Measurements from ENCODE around the gene ACSM5. TPM values are rescaled to one million over a fixed set of nuclear protein-coding genes. Genes with fewer than 3 reads are reported as not detected.

The ACSM5 gene, protein sequence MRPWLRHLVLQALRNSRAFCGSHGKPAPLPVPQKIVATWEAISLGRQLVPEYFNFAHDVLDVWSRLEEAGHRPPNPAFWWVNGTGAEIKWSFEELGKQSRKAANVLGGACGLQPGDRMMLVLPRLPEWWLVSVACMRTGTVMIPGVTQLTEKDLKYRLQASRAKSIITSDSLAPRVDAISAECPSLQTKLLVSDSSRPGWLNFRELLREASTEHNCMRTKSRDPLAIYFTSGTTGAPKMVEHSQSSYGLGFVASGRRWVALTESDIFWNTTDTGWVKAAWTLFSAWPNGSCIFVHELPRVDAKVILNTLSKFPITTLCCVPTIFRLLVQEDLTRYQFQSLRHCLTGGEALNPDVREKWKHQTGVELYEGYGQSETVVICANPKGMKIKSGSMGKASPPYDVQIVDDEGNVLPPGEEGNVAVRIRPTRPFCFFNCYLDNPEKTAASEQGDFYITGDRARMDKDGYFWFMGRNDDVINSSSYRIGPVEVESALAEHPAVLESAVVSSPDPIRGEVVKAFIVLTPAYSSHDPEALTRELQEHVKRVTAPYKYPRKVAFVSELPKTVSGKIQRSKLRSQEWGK
- 0.79 TPM for total RNA-seq

DNA sequence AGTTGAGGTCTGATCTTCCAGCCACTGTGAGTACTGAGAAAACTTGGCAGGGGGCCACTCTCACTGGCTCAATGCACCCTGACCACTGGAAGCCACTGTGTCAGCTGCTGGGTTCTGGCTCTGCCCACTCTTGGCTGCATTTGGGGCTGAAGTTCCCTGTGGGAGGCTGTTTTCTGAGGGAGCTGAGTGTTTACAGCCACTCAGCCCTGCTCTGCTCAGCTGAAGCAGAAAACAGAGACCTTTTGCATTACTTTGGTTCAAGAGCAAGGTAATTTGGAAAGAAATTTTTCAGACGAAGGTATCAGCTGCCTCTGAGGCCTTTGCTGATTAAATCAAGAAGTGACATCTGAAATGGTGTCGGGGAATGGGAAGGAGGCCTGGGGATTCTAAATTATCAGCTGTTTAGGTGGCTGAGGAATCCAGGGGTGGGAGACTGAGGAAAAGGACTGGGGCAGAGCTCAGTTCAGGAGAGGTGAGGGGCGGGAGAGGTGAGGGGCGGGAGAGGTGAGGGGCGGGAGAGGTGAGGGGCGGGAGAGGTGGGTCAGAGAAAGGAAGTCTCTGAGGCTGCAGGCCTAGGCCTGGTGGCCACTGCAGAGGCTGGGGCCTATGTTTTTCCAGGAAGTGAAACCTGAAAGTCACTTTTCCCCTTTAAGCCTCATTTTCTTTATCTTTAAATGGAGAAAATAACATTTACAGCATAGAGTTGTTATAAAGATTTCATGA is at the start of gene ACSM5:
Gene ACSM5, plus strand, starts transcription at position 137 of the 723 bp plus-strand sequence. CDS start 1,951 bp downstream, outside the sequence.
- DNase-seq: no peak

DNA sequence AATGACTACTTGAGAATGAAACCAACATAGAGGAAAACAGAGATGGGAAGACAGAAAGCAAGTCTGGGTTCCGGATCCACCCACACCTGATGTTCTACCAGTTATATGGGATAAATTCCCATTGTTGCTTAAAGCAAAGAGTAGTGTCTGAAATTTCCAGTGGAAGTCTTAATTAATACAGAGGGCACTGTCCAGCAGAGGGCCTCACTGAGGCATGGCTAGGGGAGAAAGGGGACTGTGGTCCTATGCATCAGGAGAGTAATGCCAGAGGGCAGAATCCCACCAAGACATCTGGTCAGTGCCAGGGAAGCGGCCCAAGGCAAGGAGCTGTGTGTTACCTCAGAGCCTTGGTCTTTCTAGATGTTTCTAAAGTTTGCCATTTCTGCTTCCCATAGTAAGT is 49.3 kb upstream of the ACSM5 start:
- DNase-seq: no peak

DNA sequence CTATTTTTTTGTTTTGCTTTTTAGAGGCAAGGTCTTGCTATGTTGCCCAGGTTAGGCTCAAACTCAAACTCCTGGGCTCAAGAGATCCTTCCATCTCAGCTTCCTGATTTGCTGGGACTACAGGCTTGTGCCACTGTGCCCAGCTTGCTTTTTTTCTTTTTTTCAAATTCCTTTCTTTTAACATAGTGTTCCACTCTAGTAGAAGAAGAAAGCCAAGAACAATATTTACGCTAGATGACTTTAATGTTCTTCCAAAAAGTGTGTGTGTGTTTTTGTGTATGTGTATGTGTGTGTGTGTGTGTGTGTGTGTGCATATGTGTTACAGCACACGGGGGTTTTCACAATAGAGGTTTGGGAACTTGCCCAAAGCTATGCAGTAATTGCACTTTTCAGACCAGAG is 46.1 kb upstream of the ACSM5 start:
- no peak for DNase-seq

DNA sequence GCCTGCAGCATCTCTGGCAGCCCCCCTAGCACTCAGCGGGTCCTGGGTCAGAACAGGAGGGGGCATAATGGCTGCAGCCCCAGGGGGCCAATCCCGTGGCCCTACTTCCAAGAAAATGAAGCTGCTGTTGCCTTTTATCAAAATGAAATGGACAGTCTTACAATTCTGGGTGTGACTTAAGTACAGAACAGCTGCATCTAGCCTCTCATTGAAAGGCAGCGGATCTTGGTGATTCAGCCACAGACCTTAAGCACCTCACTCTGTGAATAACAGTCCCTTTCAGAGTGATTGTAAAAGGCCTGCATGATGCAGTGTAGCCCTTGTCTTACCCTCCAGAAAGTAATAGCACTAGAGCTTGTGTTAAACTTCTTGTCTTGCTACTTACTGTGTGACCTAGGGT is 45.3 kb upstream of the ACSM5 start:
- no peak for DNase-seq

DNA sequence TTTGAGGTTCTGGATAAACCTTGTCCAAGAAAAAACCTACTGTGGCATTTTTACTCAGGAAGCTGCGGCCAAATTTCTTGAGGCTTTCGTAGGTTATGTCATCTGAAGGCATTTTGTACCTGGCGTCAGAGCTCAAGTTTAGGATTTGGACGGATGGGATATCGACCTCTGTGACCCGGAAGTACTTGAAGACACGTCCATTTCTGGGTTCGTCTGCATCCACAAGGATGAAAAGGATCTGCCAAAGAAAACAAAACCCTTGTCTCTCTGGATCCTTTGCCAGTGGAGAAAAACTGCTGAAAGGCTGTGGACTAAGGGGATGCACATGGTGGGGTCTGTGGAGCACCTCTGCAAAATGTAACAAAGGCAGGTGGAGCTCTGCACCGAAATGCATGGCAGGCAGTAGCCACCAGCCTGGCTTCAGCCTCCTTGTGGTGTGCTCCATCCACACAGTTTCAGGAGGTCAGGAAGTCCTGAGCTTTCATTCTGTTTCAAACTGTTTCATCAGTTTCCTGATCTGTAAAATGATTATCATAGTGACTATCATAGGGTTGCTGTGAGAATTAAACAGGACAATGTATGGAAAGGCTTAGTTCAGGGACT is 39.8 kb upstream of the ACSM5 start:
- DNase-seq: no peak

DNA sequence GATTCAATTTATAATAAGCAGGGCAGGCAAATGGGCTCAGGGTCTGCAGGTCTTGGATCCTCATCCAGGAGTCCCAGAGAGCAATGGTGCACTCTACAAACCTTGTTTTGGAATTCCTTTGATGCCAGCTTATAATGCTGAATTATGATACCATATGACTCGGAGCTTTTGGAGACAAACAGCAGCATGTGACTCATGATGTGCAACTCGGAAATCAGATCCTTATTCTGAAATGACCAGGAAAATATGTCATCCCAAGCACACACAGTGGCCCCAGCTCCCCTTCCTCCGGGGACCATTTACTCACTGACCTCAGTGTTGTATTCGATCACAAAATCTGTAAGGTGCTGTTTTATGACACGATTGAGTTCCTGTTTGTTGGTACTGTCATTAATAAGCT is 36.6 kb upstream of the ACSM5 start:
- no peak for DNase-seq

DNA sequence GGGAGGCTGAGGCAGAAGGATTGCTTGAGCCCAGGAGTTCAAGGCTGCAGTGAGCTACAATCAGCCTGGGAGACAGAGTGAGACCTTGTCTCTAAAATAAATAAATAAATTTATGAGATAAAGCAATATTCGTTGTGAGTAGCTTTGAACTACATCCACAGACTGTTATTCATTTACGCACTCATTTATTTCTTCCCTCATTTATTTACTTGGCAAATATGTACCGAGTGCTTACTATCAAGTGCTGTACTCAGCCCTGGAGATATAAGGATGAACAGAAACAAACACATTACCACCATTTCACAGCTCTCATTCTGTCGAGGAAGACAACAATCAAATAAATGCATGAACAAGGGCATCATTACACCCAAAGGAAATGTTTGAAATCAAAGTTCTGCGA is 32.2 kb upstream of the ACSM5 start:
- DNase-seq: no peak

DNA sequence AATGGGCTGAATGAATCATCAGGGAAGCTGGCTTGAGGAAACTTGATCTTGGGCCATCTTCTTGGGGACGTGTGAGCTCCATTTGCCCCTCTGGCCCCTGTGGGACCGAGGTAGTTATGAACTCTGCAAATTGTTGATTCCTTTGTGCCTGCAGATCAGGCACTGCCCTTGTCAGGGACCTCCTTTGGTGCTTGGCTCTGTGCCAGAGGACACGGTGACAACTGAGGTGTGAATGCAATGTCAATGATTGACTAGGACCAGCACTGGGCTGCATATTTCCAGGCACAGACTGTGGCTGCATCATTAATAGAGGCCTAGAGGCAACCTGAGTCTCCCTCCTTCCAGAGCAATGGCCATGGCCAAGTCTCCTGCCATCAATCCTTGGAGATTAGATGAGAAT is 28.6 kb upstream of the ACSM5 start:
- no peak for DNase-seq

DNA sequence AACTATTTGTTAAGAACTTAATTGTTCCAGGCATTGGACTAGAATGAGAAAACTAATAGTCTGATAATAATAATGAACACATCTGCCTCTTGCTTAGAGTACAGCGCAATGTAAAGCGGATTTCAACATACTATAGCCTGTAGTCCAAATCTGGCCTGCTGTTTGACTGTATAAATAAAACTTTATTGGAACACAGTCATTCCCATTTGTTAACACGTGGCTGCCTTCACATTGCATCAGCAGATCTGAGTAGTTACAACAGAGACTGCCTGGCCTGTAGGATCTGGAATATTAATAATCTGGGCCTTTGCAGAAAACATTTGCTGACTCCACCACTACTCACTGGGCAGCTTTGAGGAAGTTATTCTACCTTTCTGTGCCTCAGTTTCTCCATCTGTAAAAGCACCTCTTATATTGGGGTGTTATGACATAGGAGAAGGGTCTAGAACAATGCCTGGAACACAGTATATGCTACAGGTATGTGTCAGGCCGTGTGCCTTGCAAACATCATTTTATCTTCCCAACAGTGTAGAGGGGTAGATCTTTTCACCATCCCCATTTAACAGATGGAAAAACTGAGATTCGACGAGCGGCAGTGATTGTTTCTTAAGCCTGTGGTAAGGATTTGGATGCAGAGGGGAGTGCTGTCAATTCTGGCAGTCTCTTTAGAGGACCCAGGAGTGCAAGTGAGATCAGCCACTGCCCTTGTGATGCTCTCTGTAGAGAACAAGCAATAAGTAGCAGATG is 27.0 kb upstream of the ACSM5 start:
- DNase-seq: no peak

DNA sequence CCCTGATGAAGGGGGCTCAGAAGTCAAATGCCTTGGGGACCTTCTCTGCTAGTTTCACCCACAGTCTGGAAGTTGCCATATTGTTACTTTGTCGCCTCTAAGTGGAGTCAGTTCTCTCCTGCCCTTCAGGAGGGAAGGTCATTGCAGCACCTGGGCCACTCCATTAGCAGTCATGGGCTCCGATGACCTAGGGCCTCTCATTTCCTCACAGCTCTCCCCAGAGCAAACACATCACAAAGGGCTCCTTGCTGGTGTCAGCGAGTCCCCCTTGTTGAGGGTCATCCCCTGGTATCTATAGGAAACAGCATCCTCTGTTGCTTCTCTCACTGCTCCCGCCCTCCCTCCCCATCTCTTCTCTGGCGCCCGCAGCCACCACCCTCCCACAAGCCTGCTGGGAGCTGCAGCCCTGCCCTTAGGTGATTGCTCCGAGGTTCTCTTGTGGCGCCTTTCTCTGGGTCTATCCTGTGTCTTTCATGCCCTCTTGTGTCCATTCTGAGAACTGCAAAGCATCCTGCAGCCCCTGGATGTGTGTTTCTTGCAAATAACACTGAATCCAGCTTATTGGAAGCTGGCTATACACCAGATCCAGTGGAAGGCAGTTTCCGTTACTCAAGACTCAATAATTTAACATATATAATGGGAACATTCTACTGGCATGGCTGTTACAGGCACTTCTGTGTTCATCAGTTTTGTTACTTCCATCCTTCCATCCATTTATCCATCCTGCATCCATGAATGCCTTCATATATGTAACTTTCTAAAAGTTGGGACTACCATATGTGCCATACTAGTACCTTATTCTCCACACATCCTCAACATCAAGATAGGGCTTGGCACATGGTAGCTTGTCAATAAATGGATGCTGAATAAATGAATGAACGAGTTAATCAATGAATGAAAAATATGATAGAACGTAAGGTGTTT is 26.0 kb upstream of the ACSM5 start:
- DNase-seq: no peak

DNA sequence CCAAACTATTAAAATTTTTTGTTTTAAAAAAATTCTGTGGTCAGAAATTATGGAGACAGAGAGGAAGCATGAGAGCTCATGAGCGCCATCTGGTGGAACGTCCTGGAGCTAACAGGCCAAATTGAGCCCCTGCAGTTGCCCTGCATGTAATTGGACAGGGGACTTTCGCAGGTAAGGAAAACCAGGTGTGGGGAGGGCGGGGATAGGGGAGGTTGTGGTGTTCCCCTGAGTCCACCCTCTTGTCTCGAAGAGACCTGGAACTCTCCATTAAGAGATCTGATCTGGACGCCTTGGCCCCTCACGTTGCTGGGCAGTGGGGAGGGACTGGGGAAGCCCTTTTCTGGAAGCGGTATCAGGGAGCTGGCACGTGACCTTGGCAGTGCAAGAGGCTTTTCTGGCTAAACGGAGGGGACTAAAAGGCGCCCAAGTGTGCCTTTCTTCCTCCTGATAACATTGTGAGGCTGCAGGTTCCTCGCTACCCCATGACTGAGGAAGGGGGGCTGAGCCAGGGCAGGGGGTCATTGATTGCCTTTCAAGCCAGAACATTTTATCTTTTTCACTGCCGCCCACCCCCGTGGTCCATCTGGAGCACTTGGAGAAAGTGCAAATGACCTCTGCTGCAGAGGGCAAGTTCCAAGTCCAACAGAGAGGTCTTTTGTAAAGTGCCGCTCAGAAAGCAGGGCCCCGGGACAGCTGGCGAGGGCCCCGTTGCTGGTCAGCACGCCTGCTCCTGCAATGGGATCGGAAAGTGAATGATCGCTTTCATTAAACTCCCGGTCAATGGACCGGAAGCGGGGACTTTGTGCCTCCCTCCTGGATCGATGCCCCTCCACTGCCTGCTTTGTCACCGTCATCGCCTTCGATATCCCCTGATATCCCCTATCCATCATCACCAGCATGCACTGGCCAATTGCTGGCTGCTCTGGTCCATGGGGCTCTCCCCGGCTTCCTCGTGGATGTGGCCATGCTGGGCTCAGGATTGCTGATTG is 23.2 kb upstream of the ACSM5 start:
- peak; percentile 4 for DNase-seq

DNA sequence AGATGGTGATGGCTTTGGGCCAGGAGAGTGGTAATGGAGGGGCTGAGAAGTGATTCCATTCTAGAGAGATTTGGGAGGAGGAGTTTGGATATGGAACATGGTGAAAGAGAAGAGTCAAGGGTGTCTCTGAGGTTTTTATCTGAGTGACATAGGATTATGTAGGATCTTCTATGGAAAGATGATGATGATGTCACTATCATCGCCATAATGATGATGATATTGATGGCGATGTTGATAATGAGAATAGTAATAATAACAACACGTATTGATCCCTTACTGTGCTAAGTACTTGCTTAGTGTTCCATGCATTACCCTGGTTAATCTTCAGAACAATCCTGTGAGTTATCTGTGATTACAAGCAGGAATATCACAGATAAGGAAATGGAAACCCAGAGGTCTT is 21.4 kb upstream of the ACSM5 start:
- no peak for DNase-seq

DNA sequence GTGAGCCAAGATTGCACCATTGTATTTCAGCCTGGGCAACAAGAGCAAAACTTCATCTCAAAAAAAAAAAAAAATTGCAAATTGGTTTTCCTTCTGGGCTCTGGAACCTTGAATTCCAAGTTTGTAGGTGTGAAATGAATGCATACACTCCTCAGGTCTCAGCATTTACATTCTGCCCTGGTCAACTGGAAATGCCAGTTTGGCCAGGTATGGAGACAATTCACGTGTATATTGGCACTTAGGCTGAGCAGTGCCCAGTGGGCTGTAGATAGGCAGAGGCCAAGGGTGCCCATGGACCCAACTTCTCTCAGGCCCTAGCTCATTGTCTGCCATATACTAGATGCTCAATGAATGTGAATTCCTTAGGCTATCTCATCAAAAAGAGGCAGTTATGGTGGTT is 20.5 kb upstream of the ACSM5 start:
- DNase-seq: no peak

DNA sequence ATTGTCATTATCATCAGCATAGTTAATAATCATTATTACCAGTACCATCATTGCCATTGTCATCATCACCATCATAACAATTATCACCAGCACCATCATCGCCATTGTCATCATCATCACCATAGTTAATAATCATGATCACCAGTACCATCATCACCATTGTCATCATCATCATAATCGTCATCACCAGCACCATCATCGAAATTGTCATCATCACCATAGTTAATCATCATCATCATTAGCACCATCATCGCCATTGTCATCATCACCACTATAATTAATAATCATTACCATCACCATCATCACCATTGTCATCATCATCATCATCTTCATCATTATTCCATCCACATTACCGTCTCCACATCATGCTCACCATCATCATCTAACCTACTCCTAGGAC is 18.3 kb upstream of the ACSM5 start:
- DNase-seq: no peak

DNA sequence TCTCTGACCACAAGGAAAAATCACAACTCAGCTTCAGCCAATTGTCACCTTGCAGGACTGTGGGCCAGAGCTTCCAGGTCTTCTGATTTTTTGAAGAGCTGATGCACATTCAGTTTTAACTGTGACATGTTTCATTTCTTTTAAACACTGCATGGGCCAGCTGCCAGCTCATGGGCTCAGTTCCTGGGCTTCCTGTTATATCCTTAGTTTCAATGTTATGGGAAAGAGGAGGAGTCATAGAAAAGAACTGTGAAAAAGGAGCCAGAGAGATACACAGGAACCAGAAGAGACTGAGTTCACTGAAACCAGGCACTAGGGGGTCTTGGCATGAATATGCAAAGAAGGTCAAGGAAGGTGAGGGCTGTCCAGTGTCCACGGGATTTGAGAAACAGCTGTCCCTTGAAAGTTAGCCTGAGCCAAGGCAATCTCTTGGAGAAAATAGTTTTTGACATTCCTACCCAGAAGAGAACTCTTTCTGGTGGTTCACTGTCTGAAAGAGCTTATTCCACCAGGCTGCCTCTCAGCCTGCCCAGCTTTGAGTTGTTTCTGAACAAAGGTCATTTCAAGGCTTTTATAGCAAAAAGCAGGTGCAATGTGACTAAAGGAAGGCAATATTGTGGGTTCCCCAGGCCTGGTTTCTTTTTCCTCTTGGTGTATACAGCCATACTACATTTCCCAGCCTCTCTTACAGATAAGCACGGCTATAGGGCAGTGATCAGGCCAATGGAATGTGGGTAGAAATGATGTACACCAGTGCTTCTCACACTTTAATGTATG is 15.3 kb upstream of the ACSM5 start:
- DNase-seq: no peak

DNA sequence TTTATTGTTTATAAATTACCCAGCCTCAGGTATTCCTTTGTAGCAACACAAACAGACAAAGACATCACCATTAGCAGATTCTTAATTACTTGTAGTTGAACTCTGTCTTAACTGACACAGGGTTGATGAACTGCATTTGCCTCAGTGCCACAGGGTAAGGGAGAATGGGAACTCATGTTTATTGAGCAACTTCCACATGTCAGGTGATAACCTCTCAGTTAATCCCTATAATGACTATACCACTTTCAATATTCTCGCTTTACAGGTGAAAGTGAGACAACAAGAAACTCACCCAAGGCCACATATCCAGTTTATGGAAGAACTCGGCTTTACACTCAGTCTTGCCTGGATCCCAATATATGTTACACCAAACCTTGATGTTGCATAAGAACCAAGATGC is 13.4 kb upstream of the ACSM5 start:
- no peak for DNase-seq

DNA sequence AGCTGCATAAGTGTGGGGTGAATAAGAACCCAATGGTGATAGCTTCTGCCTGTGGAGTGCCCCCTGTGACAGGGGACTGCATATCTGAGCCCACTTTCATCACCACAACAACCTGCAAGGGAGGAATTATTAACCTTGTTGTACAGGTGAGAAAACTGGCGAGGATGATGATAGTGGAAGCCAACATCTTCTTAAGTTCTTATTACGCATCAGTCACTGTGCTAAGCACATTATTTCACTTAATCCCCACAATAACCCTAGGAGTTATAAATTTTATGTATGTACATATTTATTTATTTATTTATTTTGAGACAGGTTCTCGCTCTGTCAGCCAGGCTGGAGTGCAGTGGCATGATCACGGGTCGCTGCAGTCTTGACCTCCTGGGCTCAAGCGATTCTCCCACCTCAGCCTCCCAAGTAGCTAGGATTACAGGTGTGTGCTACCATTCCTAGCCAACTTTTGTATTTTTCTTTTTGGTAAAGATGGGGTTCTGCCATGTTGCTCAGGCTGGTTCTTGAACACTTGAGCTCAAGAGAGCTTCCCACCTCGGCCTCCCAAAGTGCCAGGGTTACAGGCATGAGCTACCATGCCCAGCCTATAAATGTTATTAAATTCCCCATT is 12.4 kb upstream of the ACSM5 start:
- no peak for DNase-seq

DNA sequence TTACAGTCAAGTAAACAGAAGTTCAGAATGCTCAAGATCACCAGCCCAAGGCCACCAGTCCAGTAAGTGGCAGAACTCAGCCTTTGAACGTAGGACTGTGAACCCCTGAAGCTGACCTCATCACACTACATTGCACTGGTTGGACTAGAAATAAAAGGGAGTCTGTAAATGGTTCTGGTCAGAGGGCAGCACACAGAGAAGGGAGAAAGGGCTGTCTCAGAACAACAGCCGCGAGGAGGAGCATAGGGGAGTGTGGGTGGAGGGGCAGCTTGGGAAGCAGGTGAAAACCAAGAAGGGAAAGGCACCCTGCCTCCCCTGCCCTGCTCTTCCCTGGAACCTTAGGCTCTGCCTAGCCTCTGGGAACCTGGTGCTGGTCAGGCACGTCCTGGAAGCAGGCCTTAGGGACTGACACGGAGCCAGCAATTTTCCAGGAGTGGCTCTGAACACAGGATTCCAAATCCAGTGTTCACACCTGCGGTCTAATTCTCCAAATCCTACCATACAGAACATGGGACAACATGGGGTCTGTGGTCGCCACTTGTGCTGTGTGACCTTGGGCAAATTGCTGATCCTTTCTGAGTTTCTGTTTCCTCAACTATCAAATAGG is 11.8 kb upstream of the ACSM5 start:
- no peak for DNase-seq
